ENCODE data around the gene TULP4.
"Not testable (repeated sequence)": the region's sequence is repeated elsewhere in the genome, so short reads cannot be mapped to it uniquely, and the experiment has no call there.

Gene TULP4

DNA sequence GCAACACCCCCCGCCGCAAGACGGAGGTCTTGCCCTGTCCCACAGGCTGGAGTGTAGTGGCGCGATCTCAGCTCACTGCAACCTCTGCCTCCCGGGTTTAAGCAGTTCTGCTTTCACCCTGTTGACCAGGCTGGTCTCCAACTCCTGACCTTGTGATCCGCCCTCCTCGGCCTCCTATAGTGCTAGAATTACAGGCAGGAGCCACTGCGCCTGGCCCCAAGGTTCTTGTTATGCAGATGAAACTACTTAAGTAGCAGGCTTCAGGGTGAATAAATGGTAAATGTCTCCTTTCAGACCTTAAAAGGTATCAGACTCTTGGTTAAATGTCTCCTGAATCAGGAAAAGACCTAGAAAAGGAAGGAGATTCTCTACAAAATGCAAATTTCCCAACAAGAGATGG is 152.2 kb downstream of the TULP4 start:
- in situ Hi-C loops (cut with MboI; ENCODE audit: low sequenced_read_pairs) = no loop called here

GRCh38 chr6:158465257-158465656 is 153.0 kb downstream of the TULP4 start:
- in situ Hi-C loops (cut with MboI; ENCODE audit: low sequenced_read_pairs) = no loop called here

DNA sequence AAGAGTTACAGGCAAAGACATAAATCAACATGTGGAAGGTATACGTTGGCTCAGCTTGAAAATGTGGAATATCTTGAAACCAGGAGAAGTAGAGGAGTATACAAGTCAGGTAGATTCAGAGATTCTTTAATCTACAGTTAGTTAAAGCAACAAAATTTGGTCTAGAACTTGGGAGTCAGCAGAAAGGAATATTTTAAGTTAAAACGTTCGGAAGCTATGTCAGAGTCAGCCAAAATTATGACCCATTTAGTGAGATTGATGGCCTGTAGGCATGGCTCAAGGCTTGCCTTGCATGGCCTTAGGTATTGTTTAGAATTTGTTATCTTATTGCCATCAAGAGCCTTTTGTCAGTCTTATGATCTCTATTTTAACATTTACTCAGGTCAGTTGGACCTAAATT is 153.5 kb downstream of the TULP4 start:
- in situ Hi-C loops (cut with MboI; ENCODE audit: low sequenced_read_pairs) = no loop called here

- in situ Hi-C loops (cut with MboI; ENCODE audit: low sequenced_read_pairs) = no loop called here
Measured at GRCh38 chr6:158467923-158468322, 155.7 kb downstream of the TULP4 start.

DNA sequence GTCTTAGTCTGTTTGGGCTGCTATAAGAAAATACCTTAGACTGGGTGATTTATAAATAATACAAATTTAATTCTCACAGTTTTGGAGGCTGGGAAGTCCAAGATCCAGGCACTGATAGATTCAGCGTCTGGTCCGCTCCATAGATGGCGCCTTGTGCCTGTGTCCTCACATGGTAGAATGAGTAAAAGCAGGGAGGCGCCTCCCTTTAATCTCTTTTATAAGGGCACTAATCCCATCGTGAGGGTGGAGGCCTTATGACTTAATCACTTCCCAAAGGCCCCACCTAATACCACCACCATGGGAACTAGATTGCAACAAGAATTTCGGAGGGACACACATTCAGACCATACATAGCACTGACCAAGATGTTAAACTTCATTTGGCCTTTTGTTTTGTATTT is 156.4 kb downstream of the TULP4 start:
- in situ Hi-C loops (cut with MboI; ENCODE audit: low sequenced_read_pairs) = no loop called here

GRCh38 chr6:158470023-158470422 is 157.8 kb downstream of the TULP4 start:
- in situ Hi-C loops (cut with MboI; ENCODE audit: low sequenced_read_pairs) = not testable (repeated sequence)

GRCh38 chr6:158471339-158471738 is 159.1 kb downstream of the TULP4 start:
- in situ Hi-C loops (cut with MboI; ENCODE audit: low sequenced_read_pairs) = no loop called here

DNA sequence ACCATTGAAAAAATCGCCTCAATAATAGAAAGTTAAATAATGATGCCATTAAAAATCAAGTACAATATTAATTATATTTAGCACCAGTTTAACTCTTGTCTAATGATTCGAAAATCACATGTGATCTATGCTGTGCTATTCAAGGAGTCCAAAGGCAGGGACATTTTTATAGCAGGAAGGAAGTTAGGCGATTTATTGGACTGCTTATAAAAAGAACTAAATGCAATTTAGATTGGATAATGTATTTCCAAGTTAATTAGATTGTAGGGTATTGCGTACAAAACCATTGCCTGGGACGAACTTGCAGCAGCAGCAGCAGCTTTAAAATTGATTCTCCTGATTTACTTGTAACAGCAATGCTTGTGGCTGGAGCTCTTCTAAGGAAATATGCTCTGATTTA is 160.2 kb downstream of the TULP4 start:
- in situ Hi-C loops (cut with MboI; ENCODE audit: low sequenced_read_pairs) = no loop called here

- in situ Hi-C loops (cut with MboI; ENCODE audit: low sequenced_read_pairs) = no loop called here
Measured at GRCh38 chr6:158474961-158475343, 162.7 kb downstream of the TULP4 start.

DNA sequence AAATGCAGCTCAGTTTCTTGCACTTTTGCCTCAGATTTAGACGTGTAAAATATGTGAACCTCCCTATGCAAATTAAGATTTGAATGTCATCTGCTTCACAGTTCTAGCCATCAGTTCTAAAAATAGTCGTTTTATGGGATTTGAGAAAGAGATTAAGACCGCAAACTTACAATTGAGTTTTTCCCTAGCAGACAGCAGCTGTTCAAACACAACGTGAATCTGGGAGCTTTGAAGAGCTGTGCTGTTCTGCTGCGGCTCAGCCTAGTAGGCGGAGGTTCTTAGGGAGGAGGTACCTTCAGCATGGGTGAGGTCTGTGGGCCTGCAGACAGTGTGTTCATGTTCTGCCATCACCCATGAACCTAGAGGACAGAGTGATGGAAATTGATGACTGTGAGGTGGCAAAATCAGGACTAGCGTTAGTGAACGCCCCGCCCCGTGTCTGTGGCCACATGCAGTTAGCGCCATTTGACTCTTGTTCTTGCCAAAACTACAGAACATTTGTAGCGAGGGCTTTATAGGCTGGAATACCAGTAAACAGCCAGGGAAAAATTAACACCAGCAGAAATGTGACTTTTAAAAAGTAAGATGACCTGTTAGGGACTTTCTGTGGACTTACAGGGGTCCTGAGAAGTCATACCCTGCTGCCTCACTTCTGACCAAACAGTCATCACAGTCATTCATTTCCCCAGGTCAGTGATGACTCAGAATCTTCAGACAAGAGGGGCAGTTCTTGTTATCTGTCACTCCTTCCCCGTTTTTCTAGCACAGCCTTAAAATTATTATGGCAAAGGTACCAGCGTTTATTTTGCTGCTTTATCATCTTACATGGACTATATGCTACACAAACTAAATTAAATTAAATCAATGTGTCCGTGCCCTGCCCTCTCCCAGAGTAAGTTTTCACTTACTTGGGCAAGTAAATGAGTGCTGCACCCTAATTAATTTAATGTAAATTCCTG is 163.4 kb downstream of the TULP4 start:
- in situ Hi-C loops (cut with MboI; ENCODE audit: low sequenced_read_pairs) = no loop called here

DNA sequence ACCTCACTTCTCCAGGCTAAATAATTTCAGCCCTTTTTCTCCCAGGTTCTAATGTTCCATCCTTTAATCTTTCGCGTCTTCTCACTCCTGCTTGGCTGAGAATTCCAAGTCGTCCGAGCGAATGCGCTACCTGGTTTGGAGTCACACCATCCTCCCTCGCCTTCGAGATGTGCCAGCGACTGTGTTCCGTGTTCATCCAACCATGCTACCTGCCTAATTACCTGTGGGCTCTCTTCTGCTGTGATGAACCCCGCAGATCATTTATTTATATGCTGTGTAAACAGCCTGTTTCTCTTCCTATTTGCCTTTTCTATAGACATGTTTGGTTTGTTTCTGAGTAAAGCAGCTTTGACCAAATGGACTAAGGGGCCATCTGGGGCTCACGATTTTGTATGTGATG is 164.1 kb downstream of the TULP4 start:
- in situ Hi-C loops (cut with MboI; ENCODE audit: low sequenced_read_pairs) = no loop called here

DNA sequence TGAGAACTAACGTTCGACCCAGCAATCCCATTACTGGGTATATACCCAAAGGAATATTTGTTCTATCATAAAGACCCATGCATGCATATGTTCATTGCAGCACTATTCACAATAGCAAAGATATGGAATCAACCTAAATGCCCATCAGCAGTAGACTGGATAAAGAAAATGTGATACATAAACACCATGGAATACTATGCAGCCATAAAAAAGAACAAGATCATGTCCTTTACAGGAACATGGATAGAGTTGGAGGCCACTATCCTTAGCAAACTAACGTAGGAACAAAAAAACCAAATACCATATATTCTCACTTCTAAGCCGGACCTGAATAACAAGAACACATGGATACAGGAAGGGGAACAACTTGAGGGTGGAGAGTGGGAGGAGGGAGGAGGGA is 165.5 kb downstream of the TULP4 start:
- in situ Hi-C loops (cut with MboI; ENCODE audit: low sequenced_read_pairs) = not testable (repeated sequence)

DNA sequence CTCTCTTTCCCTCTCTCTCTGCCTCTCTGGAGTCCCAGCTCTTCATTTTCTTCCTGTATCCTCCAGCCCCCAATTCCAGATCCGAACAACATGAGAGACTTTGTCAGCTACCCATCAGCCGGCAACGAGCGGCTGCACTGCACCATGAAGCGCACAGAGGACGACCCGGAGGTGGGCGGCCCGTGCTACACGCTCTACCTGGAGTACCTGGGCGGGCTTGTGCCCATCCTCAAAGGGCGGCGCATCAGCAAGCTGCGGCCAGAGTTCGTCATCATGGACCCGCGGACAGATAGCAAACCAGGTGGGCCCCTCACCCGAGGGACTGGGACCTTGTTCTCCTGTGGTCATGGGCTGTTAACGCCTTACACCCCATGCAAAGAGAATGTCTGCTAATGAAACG is 168.7 kb downstream of the TULP4 start:
- in situ Hi-C loops (cut with MboI; ENCODE audit: low sequenced_read_pairs) = no loop called here

- in situ Hi-C loops (cut with MboI; ENCODE audit: low sequenced_read_pairs) = no loop called here
Measured at GRCh38 chr6:158481690-158482473, 169.6 kb downstream of the TULP4 start.

DNA sequence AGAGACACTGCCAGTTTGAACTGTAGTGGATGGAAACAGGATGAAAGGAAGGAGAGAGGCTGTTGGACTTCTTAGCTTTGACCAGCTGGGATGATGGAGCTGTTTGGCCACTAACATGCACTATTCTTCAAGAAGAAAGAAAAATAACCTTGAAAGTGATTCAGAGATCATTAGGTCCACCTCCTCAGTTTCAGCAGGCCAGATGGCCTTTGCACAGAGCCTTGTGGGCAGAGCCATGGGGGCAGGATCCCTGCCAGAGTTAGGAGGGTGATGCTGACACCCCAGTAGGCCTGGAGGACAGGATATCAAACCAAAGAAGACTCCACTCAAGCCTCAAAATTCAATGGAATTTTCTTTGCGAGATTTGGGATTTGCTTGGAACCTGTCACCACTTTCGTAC is 173.2 kb downstream of the TULP4 start:
- in situ Hi-C loops (cut with MboI; ENCODE audit: low sequenced_read_pairs) = no loop called here

DNA sequence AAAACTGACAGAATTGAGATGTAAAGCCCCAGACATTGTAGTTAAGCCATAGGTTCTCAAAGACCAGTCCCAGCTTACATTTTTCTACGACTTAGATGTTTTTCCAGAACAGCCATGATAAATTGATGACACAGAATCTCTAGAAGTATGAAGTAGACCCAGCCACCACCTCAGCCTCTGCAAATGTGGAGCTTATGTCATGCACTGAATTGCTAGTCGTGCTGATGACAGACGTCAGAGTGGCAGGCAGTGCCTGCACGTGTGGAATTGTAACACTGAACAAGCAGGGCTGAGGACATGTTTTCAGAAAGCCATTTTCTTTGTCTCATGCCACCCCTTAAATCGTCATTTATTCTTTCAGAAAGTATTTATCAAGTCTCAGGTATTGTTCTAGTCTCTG is 175.2 kb downstream of the TULP4 start:
- in situ Hi-C loops (cut with MboI; ENCODE audit: low sequenced_read_pairs) = no loop called here

GRCh38 chr6:158488065-158488464 is 175.8 kb downstream of the TULP4 start:
- in situ Hi-C loops (cut with MboI; ENCODE audit: low sequenced_read_pairs) = no loop called here

GRCh38 chr6:158489441-158489840 is 177.2 kb downstream of the TULP4 start:
- in situ Hi-C loops (cut with MboI; ENCODE audit: low sequenced_read_pairs) = no loop called here

DNA sequence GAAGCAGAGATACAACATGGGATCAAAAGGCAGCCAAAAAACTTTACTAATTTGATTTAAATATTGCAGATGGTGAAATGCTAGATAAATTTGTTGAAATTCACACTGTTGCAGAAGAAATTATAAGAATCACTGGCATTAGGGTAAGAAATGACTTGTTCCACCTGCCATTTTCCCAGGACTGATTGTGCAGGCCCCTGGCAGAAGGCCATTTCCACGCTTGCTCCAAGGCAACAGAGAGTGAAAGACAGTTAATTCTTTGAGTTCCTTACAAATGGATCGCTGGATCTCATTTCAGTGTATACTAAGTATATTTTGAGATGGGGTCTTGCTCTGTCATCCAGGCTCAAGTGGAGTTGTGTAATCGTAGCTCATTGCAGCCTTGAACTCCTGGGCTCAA is 180.6 kb downstream of the TULP4 start:
- in situ Hi-C loops (cut with MboI; ENCODE audit: low sequenced_read_pairs) = no loop called here

DNA sequence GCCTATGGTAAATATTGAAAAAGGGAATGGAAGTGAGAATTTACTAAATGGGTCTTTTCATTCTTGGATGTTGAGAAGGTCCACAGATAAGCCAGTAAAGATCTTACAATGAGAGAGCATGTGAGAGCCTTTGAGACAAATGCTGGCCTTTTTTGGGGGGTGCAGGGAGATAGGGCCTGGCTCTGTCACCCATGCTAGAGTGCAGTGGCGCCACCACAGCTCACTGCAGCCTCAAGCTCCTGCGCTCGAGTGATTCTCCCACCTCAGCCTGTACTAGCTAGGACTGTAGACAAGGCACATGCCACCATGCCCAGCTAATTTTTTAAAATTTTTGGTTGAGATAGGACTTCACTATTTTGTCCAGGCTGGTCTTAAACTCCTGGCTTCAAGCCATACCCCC is 184.4 kb downstream of the TULP4 start:
- in situ Hi-C loops (cut with MboI; ENCODE audit: low sequenced_read_pairs) = no loop called here

- in situ Hi-C loops (cut with MboI; ENCODE audit: low sequenced_read_pairs) = no loop called here
Measured at GRCh38 chr6:158497620-158498019, 185.4 kb downstream of the TULP4 start.

GRCh38 chr6:158498362-158498761 is 186.1 kb downstream of the TULP4 start:
- in situ Hi-C loops (cut with MboI; ENCODE audit: low sequenced_read_pairs) = no loop called here
